PFSK-1 (cell line): Measurements from ENCODE around the gene ERLEC1.

Experiments
- FOXP2 ChIP-seq: optimal IDR thresholded peaks from 2 replicates; pipeline ENCODE3; 2011; ENCODE audit warnings: borderline replicate concordance, control low read depth, inconsistent platforms; ENCODE audit not compliant: insufficient read depth; ENCODE audit errors: extremely low read length, extremely low read depth
- POLR2AphosphoS5 ChIP-seq: IDR thresholded peaks from 2 replicates; pipeline ENCODE4 v1.6.1; 2012; ENCODE audit warnings: low read depth, mild to moderate bottlenecking, control low read depth, low read length, moderate library complexity
- SIN3A ChIP-seq: IDR thresholded peaks from 2 replicates; pipeline ENCODE4 v1.6.1; 2012; ENCODE audit warnings: mild to moderate bottlenecking, low read length, moderate library complexity, borderline replicate concordance; ENCODE audit not compliant: insufficient read depth
- TAF1 ChIP-seq: IDR thresholded peaks from 2 replicates; pipeline ENCODE4 v1.6.1; 2012; ENCODE audit warnings: low read length, control low read depth, borderline replicate concordance; ENCODE audit not compliant: insufficient read depth
- TF ChIP-seq, protein P1 (sequence below), 2 experiments: IDR thresholded peaks; 2 replicates each; pipeline versions ENCODE4 v1.6.1 to v1.8.0; 2011 to 2012; ENCODE audit warnings: low read depth in 2 of 2, low read length in 2 of 2, control low read depth in 1 of 2, inconsistent platforms in 1 of 2, mild to moderate bottlenecking in 1 of 2, moderate library complexity in 1 of 2; ENCODE audit not compliant: insufficient read depth in 1 of 2

DNA sequence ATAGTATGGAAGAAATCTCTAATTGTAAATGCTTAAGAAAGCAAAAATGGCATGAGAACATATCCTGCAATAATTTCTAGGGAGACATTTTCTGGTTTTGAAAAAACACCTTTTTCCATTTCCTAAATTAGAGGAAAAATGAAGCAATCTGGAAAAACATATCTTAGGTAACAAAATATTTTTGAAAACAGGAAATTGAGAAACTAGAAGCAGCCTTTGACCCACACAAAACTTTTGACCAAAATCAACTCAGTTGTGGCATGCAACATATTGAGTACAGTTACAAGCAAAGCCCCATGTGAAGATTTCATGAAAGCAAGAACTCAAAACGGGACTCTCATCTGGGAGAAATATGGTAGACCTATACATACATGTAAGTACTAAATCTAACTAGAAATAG lies 47.8 kb upstream of the ERLEC1 start:
- no peak for TF ChIP-seq TAF1
- no peak for TF ChIP-seq POLR2AphosphoS5
- TF ChIP-seq SIN3A, result no peak
- TF ChIP-seq, protein P1, sequence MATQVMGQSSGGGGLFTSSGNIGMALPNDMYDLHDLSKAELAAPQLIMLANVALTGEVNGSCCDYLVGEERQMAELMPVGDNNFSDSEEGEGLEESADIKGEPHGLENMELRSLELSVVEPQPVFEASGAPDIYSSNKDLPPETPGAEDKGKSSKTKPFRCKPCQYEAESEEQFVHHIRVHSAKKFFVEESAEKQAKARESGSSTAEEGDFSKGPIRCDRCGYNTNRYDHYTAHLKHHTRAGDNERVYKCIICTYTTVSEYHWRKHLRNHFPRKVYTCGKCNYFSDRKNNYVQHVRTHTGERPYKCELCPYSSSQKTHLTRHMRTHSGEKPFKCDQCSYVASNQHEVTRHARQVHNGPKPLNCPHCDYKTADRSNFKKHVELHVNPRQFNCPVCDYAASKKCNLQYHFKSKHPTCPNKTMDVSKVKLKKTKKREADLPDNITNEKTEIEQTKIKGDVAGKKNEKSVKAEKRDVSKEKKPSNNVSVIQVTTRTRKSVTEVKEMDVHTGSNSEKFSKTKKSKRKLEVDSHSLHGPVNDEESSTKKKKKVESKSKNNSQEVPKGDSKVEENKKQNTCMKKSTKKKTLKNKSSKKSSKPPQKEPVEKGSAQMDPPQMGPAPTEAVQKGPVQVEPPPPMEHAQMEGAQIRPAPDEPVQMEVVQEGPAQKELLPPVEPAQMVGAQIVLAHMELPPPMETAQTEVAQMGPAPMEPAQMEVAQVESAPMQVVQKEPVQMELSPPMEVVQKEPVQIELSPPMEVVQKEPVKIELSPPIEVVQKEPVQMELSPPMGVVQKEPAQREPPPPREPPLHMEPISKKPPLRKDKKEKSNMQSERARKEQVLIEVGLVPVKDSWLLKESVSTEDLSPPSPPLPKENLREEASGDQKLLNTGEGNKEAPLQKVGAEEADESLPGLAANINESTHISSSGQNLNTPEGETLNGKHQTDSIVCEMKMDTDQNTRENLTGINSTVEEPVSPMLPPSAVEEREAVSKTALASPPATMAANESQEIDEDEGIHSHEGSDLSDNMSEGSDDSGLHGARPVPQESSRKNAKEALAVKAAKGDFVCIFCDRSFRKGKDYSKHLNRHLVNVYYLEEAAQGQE (IDR thresholded peaks at IDR 0.05; ENCODE audit: insufficient read depth in 1 of 2, low read depth in 2 of 2, low read length in 2 of 2), result no peak
- no peak for TF ChIP-seq FOXP2
